22Rv1 (cell line): ENCODE measurements around the gene CCDC24.

Experiments
- CTCF ChIP-seq: fragments of 450-650 bp; IDR thresholded peaks from 2 replicates; pipeline ENCODE4 v1.5.1; 2017; ENCODE audit warnings: mild to moderate bottlenecking
- ZFX ChIP-seq: fragments of 450-650 bp; IDR thresholded peaks from 2 replicates; pipeline ENCODE4 v1.6.1; 2017; ENCODE audit warnings: antibody characterized with exemption, borderline replicate concordance

GRCh38 chr1:44034423-44034822 is 43.0 kb downstream of the CCDC24 start:
- no peak for TF ChIP-seq CTCF
- TF ChIP-seq ZFX, result no peak
